Head of caudate nucleus (tissue), 42 donors: ENCODE results near the gene ARMH3.

Source experiments
- DNase-seq, 42 donors: peaks; one replicate each; pipeline versions ENCODE4 v3.0.0 to v3.0.0-alpha.2; 2020 to 2021; ENCODE audit warnings: mixed read lengths in 7 of 42
- intact Hi-C: fragments of 100-400 bp; cut with DNase I; formaldehyde crosslinking; loops from one replicate; pipeline ENCODE4 v1.15.0; 2022

ARMH3 gene

DNA sequence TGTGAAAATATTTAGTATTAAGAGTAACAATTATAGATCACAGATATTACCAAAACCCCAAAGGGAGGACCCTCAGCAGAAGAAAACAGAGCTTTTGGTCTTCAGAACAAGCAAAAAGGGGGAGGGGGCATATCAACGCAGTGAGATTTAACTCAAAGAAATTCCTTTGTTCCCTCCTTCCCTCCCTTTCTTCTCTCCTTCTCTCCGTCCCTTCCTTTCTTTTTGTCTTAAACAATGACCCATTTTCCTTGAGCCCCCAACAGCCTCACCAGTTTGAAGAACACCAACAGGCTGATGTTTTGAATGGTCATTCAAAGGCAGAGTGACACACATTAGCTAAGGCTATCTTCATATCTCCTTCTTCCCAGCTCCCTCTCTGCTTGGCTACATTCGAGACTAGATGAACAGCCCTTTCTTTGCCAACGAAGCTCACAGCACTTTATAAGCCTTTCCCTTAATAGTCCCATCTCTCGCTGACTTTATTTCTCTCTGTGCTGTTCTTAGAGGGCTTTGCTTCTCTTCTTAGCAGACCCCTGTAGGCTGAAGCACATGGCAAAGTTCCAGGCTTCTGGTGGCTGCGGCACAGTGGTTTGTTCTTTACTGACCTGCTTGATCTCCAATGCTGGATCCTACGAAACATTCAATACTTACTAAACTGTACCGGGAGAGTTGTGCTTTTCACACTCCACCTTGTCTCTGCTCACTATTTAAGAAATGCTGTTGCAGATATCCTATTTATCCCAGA lies 136.8 kb downstream of the ARMH3 start:
- no peak for DNase-seq
- intact Hi-C loops: no loop called here

DNA sequence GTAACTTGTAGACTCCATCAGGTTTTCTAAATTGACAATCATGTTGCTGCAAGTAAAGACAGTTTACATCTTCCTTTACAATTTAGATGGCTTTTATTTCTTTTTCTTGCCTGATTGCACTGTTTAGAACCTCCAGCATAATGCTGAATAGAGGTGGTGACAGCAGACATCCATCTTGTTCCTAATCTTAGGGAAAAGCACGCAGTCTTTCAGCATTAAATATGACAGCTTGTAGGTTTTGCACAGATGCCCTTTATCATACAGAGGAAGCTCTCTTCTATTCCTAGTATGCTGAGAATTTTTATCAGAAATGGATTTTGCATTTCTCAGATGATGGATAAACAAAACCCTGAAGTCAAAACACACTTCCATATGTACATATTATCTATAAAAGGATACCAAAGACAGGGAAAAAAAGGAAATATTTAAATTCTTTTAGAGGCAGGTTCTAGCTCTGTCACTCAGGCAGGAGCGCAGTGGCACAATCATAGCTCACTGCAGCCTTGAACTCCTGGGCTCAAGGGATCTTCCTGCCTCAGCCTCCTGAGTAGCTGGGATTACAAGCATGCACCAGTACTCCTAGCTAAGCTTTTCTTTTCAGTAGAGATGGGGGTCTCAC lies 143.3 kb downstream of the ARMH3 start:
- intact Hi-C loops: no loop called here
- no peak for DNase-seq

DNA sequence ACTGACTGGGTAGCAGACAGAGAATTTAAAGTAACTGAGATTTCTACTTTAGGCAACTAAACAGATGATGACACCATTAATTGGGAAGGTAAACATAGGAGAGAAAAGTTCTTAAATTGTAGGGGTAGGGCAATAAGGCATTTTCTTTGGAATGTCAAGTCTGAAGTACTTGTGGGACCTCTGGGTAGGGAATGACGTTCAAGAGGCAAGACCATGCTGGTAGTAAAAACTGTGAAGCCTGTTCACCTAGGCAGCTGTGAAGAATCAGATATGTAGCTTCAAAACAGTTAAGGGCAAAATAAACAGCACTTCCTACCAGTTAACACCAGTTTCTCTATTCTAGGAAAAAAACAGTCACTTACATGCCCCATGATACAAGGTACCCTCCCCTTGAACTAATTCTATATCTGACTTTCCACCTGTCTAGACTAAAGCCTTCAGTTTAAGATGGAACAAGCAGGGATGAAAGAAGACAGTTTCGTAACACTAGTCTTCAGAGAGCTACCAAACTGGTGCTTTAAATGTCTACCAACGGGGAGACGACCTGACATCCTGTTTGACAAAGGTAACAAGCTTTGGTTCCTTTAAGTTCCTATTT lies 149.3 kb downstream of the ARMH3 start:
- DNase-seq: no peak
- intact Hi-C loops: no loop called here

DNA sequence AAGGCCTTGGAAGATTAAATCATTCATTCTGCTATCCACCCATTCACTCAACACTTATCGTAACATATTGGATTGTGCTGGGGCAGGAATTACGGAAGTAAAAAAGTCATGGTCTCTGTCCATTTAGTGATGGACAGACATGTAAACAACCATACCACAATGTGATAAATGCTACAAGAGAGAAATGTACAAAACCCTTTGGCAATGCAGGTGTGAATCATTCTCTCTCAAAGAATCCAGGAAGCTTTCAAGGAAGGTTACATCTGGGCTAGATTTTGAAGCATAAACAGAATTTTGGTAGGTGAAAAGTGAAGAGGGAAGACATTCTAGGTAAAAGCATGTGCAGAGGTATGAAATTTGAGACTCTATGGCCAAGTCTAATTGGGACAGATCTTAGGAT lies 150.7 kb downstream of the ARMH3 start:
- DNase-seq: no peak
- intact Hi-C loops: no loop called here

DNA sequence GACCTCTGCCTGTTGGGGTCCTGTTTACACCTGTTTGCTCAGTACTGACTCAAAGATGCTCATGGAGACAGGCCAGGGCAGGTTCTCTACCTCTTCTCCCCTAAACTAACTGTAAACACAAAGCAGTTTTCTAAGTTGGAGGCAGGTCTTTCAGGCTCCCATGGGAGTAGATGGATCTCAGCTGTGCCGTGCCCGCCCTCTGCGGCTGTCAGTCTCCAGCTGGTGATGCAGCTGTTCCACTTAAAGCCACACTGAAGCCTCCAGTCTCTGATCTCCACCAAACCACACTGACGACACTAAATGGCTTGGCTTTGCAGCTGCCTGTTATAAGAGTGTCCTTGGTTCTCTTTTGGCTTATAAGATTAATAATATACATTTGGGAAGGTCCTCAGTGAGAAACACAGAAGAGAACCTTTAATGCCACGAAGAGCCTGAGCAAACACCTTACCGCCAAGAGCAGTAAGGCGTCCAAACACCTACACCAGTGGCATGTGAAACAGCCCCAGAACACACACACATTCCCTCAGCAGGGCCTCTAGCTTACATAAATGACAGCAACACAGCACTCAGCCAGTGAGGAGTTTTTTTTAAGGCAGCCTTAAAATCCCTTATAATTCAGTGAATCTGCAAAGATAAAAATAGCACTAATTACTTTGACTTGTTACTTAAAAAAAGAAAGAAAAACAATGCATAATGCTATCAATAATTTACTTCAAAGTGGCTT lies 152.0 kb downstream of the ARMH3 start:
- DNase-seq: peak in 38 of 42 donors; percentile 14 to 77 (median 50)
- intact Hi-C loops: no loop called here

DNA sequence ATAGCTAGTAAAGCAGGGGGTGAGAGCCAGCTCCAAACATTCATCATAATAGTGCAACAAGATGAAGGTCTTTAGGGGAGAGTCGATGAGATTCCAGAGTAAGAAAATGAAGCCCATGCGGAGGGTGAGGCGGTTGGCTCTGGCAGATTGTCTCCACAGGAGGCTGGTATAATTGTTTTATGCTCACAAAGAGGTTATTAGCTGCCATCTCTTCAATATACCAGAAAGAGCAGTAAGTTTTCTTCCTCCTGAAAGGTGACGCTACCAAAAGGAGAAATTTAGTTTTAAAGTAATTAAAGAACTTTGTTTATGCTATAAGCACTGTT lies 153.2 kb downstream of the ARMH3 start:
- intact Hi-C loops: no loop called here
- no peak for DNase-seq

DNA sequence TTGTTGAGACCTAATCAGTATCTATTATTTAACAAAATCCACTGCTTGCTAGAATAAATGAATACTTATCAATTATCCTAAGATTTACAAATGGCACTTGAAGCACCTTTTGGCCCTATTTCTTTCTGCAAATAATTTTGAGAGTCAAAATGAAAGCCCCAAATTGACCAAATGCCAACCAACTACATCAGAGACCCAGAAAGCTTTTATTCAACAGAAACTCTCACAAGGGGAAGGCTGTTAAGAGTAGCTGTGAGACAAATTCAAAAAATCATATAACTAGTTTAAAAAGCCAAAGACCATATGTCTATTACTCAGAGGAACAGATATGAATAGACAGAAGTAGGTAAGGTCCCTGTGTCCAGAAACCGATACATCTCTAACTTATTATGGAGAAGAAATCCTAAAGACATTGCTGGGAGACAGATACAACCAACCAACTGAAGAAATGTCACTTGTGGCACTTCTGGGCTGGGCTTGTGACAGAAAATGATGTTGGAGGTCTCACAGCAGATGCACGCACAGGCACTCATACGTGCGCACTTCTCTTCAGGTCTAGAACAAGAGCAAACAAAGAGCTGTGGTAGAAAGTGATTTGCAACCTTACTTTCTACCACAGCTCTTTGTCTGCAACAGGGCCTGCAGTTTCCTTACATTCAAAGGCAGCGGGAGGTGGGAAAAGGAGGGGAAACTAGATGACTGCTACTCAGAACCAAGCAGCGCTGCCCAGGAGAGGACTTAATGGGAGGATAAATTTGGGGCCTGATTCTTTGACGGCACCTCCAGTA lies 153.7 kb downstream of the ARMH3 start:
- intact Hi-C loops: no loop called here
- DNase-seq: no peak

DNA sequence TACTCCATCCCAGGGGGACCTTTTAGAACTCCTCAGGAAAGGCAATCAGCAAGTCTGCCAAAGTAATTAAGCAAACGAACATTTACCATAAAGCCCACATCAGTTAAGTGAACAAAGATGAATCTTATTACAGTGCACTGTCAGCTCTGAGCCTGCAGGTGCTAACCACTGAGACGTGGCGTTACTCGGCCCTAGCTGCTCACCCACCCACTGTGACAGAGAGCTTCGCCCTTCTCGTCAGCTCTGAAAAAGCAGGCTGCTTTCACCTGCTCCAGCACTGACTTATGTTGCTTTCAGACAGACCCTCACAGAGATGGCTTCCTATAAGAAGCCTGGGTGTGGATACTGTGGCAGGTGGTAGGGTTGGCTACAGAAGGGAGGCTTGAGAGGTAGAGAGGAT lies 154.6 kb downstream of the ARMH3 start:
- DNase-seq: no peak
- intact Hi-C loops: no loop called here

DNA sequence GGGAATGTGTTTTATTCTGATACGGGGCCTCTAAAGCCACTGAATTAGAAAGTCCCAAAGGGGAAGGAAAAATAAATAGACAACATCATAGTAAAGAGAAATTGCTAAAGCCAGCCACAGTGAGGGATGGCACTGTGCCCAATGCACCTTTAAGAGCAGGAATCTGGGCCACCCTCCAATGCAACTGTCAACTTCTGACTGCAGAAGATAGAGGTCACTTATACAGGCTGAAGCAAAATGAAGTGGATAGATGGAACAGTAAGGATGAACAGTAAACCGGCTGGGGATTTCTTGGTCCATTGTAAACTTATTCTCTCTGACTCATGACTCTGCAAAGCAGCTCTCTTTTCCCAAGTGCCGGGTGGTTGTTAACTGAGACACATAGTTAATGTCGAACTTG lies 158.3 kb downstream of the ARMH3 start:
- intact Hi-C loops: no loop called here
- no peak for DNase-seq

DNA sequence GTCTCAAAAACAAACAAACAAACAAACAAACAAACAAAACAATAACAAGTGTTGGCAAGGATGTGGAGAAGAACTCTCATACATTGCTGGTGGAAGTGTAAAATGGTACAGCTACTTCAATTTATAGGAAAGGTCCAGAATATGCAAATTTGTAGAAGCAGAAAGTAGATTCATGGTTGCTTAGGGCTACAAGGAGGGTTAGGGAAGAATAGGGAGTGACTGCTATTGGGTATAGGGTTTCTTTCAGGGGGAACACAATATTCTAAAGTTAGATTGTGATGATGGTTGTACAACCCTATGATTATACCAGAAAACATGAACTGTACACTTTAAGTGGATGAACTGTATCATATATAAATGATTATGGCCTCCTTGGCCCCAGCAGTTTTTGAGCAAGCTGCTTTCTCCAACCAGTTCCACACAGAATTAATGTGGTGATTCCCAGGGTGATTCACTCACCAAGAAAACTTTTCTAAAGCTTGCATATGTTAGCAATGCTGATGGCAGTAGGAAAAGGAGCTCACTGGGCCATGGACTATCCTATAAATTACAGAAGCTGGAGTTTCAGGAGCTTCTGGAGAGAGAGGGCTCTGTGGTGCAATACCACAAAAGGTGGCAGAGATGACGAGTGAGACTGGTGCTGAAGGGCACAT lies 159.6 kb downstream of the ARMH3 start:
- intact Hi-C loops: no loop called here

DNA sequence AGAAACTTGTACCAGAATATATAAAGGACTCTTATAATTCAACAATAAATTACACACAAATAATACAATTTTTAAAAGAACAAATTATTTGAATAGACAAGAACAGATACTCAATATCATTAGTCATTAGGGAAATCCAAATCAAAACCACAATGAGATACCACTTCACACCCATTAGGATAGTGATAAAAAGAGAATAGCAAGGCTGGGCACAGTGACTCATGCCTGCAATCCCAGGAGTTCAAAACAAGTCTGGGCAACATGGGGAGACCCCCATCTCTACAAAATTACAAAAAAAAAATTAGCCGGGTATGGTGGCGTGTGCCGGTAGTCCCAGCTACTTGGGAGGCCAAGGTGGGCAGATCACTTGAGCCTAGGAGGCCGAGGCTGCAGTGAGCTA lies 160.2 kb downstream of the ARMH3 start:
- DNase-seq: no peak
- intact Hi-C loops: no loop called here

More for the DNA sequence above, 159.6 kb downstream of the ARMH3 start:
- DNase-seq: no peak

DNA sequence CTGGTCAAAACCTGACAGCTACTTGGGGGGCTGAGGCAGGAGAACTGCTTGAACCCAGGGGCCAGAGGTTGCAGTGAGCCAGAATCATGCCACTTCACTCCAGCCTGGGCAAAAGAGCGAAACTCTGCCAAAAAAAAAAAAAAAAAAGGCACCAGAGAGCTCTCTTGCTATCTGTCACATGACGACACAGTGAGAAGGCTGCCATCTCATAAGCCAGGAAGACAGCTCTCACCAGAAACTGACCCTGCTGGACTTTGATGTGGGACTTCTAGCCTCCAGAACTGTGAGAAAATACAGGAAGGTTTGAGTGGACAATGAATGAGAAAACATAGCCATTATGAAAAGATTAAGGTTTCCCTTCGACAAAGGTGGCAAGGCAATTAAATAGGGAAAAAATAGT lies 161.2 kb downstream of the ARMH3 start:
- intact Hi-C loops: no loop called here
- DNase-seq: no peak

DNA sequence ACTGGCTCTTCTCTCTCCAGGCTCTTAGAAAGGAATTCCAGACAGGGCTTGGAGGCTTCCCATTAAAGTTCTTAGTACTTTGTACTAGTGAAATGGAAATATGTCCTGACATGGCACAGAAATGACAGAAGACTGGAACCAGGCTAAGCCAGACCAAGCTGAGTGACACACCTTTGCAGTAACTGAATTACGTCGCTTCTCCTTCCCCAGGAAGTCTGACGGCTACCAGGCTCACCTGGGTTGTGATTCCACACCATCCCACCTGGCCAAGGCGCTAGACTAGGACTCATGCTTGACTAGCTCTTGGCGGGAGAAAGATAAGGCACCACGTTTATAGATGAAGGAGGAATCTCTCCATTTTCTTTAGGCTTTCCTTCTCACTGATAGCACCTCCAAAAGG lies 161.7 kb downstream of the ARMH3 start:
- no peak for DNase-seq
- intact Hi-C loops: no loop called here

DNA sequence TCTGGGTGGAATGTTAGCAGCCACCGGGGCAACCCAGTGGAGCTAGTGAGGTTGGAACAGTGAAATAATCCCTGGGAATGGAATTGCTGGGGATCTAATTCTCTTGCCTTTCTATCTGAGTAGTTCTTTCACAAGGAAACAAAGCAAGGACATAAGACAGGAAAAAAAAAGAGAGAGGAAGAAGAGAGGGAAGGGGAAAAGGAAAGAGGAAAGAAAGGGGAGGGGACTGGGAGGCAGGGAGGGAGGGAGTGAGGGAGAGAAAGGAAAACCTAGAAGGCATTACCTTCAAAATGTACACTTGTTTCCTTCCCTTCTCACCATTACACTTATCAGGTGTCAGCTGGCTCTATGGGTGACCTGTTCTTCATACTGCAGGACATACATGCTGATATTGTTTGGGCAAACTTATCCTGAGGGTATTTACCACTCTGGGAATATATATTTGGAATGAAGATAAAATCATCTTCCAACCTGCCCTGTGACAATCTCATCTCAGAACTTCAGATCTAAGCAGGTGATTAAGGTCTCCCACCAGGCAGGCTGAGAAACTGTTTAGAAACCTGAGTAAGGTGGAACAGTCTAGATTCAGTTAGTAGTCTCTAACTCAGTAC lies 162.4 kb downstream of the ARMH3 start:
- intact Hi-C loops: no loop called here
- no peak for DNase-seq

DNA sequence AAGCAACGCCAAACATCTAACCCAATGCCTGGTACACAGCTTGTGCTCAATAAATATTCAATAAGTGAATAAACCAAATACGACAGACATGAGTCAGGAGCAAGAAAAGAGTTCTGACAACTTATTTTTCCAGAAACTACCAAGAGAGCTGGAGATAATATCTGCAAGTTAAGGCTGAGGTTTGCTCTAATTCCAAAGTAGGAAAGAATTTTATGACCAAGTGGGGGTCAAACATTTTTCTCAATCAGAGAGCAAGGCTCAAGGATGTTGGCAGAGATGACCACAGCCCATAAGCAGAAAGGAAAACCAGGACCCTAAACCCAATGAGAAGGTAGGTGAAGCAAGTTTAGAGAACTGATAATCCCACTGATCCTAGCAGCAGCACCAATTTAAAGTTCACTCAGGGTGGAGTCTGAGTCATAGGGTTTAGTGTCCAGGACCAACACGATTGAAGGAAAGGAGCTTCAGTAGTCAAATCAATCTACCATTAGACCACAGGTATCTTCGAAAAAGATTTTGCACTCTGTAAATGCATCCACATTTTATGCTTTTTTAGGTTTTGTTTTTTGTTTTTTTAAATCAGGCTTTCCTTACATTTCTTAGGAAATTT lies 163.1 kb downstream of the ARMH3 start:
- no peak for DNase-seq
- intact Hi-C loops: no loop called here

DNA sequence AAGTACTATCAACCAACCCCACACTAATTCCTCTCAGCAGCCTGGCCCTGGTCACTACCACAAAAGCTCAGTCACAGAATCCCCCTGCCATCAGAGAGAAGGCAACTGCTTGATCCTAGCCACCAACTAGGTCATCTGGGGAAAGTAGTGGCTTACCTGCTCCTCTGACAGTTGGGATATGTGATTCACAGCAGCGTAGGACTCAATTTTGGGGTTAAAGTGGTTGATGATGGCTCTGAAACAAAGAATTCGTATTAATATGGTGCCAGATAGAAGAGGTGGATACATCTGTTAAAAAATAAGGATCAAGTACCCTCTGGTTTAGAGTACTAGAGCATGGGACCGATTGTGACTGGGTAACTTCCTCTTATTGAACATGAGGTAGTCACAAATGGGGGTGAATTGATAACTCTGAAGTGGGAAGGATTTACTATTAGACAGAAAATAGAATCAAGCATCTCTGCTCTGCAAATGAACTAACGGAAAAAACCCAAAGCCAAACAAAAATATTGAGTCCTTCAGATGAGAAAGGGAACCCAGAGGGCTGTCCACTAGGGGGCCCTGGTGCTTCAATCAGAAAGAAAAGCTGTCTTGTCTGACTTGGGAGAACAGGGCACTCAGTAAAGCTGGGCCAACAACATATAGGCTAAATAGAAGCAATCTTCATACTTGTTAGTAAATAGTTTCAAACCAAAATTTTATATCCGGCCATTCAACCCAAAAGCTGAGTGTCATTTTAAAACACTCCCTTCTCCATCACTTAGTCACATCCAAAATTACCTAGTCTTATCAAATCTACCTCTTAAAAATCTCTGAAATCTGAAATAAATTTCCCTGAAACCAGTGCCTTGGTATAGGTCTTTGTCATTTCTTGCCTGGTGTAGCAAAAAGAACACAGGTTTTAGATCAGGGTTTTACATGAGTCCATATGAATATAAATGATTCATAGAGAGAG lies 166.4 kb downstream of the ARMH3 start:
- intact Hi-C loops: loop anchor here (5.0 kb wide), 1 partner anchor 47 kb away; the partner anchor contains the start of gene KCNIP2
- DNase-seq: peak; percentile 55 to 95 (median 87)
